ENCODE data around the gene HDAC4.

GRCh38 chr2:239425631-239426030 is 24.8 kb upstream of the HDAC4 start:
- TF ChIP-seq CTCF (IDR thresholded peaks at IDR 0.05; ENCODE audit: insufficient read depth, low read length) = no peak
- TF ChIP-seq POLR2AphosphoS5 (IDR thresholded peaks at IDR 0.05; ENCODE audit: low read depth) = no peak
- TF ChIP-seq REST (IDR thresholded peaks at IDR 0.05; ENCODE audit: insufficient replicate concordance, low read depth) = no peak

All from HL-60 (cell line).